Measurements from ENCODE around the gene ROBO2. TPM values are rescaled to one million over a fixed set of nuclear protein-coding genes. Genes with fewer than 3 reads are reported as not detected.

ROBO2 gene
- total and polyA plus RNA-seq, 11 donors = 0.04 to 0.93 (median 0.06) TPM; not detected in 6

DNA sequence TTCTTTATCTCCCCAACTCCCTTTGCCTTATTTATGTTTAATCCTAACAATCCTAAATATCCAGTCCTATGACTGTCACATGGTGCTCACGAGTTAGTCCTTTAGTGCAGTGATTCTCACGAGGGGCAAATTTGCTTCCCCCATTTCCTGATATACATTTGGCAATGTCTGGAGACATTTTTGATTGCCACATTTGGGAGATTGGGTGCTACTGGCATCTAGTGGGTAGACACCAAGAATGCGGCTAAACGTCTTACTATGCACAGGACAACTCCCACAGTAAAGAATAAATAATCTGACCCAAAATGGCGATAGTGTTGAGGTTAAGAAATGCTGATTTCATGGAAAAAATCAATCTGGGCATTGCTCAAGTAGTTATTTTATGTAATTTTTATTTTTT is 466.5 kb downstream of the ROBO2 start:
- Histone ChIP-seq H3K27ac (no peak overlapping the region), H3K4me1 (no peaks in the 10 kb centered on the region), H3K27me3 (no peaks in the 10 kb centered on the region), H3K4me3 (no peak overlapping the region), H3K36me3 (no peaks in the 10 kb centered on the region), H3K9me3 (no peaks in the 10 kb centered on the region)
- ATAC-seq (no peak), DNase-seq (no peak)
- WGBS, 4 donors = 83 to 89% (median 84%) methylated on average over 5 of the region's 5 CpGs
- intact Hi-C loops (cut with DNase I) = no loop called here
- TF ChIP-seq, protein P1, sequence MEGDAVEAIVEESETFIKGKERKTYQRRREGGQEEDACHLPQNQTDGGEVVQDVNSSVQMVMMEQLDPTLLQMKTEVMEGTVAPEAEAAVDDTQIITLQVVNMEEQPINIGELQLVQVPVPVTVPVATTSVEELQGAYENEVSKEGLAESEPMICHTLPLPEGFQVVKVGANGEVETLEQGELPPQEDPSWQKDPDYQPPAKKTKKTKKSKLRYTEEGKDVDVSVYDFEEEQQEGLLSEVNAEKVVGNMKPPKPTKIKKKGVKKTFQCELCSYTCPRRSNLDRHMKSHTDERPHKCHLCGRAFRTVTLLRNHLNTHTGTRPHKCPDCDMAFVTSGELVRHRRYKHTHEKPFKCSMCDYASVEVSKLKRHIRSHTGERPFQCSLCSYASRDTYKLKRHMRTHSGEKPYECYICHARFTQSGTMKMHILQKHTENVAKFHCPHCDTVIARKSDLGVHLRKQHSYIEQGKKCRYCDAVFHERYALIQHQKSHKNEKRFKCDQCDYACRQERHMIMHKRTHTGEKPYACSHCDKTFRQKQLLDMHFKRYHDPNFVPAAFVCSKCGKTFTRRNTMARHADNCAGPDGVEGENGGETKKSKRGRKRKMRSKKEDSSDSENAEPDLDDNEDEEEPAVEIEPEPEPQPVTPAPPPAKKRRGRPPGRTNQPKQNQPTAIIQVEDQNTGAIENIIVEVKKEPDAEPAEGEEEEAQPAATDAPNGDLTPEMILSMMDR (IDR thresholded peaks at IDR 0.05) = no peak
- no peak for TF ChIP-seq POLR2A (IDR thresholded peaks at IDR 0.05)

DNA sequence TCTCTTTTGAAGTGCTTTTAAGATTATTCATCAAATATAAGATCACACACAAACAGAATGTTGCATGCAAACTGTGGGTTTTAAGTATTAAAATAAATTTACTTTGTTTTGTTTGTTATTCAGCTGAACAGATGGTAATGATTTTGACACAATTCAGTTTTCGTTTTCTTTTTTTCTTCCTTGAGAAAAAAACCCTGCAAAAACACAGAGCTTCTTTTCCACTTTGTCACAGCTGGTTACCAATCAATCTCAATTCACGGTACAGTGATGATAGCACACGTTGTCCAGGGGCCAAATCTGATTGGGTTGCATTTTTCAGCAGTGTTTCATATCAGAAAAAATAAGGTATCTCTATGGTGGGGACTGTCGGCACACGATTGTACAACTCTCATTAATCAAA is 473.6 kb downstream of the ROBO2 start:
- Histone ChIP-seq H3K27ac (no peak overlapping the region), H3K27me3 (no peaks in the 10 kb centered on the region), H3K4me1 (no peaks in the 10 kb centered on the region), H3K4me3 (no peak overlapping the region), H3K9me3 (no peaks in the 10 kb centered on the region), H3K36me3 (no peaks in the 10 kb centered on the region)
- no peak for DNase-seq
- ATAC-seq = no peak
- 6 to 15% (median 11%) methylated on average over 5 of the region's 5 CpGs for WGBS, 4 donors
- TF ChIP-seq POLR2A (IDR thresholded peaks at IDR 0.05) = no peak
- TF ChIP-seq, protein P1 (IDR thresholded peaks at IDR 0.05) = no peak
- intact Hi-C loops (cut with DNase I) = loop anchor here in 1 of 10 donors (10.0 kb wide), 1 partner anchor 69 kb away; no protein-coding TSS in a partner anchor

DNA sequence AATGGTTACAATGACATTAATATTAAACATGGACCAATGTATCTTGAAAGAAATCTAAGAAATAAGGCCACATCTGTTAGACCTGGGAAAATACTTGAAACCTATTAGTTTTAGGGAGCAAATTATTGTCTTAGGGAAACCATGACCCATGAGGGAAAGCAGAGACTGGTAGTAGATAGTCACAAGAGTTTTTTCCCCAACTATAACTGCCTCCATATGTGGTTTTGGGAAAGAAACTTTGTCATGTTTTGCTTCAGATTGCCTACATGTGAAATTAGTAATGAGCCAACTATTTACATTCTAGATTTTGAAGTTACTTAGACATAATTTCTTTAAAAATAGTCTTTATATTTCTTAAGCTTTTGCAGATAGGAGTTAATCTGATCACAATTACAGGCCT is 474.9 kb downstream of the ROBO2 start:
- Histone ChIP-seq H3K27me3 (no peaks in the 10 kb centered on the region), H3K4me1 (no peaks in the 10 kb centered on the region), H3K4me3 (no peak overlapping the region), H3K36me3 (no peaks in the 10 kb centered on the region), H3K9me3 (no peaks in the 10 kb centered on the region), H3K27ac (no peak overlapping the region)
- DNase-seq = no peak
- intact Hi-C loops (cut with DNase I) = loop anchor here in 1 of 10 donors (10.0 kb wide), 1 partner anchor 70 kb away; no protein-coding TSS in a partner anchor
- no peak for ATAC-seq
- TF ChIP-seq, protein P1 (IDR thresholded peaks at IDR 0.05) = no peak
- no peak for TF ChIP-seq POLR2A (IDR thresholded peaks at IDR 0.05)

DNA sequence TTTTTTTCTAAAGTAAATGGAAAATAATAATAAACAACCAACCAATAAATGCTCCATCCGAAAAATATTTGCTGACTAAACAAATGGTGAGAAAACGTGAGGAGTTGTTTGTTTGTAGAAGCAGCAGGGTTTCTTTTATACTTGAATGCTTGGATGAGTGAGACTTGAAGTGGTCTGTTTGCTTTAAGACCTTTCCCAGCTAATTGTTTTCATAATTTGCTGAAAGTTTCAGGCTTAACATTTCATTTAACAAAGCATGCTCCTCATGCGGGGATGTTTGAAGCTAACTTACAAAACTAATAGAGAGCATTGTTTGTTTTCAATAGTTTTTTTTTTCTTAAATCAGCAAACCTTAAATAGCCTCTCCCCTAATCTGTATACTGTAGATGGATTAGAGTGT is 484.6 kb downstream of the ROBO2 start:
- no peak overlapping the region for H3K4me3 ChIP-seq
- H3K4me1 ChIP-seq = no peaks in the 10 kb centered on the region
- no peak for ATAC-seq
- no peaks in the 10 kb centered on the region for H3K9me3 ChIP-seq
- intact Hi-C loops (cut with DNase I) = no loop called here
- no peak overlapping the region for H3K27ac ChIP-seq
- no peak for DNase-seq
- H3K36me3 ChIP-seq = no peaks in the 10 kb centered on the region
- no peaks in the 10 kb centered on the region for H3K27me3 ChIP-seq
- TF ChIP-seq, protein P1 (IDR thresholded peaks at IDR 0.05) = no peak
- TF ChIP-seq POLR2A (IDR thresholded peaks at IDR 0.05) = no peak
- 53 to 62% (median 57%) methylated on average over 3 of the region's 3 CpGs for WGBS, 4 donors

Measured in heart left ventricle (tissue), 16 donors.